ENCODE results near the gene PODXL2.
"Not testable (repeated sequence)": the region's sequence is repeated elsewhere in the genome, so short reads cannot be mapped to it uniquely, and the experiment has no call there.

The PODXL2 gene

GRCh38 chr3:127676456-127676855 lies 47.5 kb downstream of the PODXL2 start:
- DNase-seq = no peak
- H3K4me3 Mint-ChIP-seq = no peak overlapping the region
- H3K4me1 Mint-ChIP-seq = peaks cover 27% of the 10 kb centered on the region
- peaks cover 8% of the 10 kb centered on the region for H3K36me3 Mint-ChIP-seq
- no peak overlapping the region for H3K27ac Mint-ChIP-seq
- CTCF ChIA-PET = interaction anchor here (0.6 kb wide), 1 partner anchor 18 kb away, joined by 3 read pairs; no protein-coding TSS in a partner anchor
- H3K9me3 Mint-ChIP-seq = no peaks in the 10 kb centered on the region
- H3K27me3 Mint-ChIP-seq = no peaks in the 10 kb centered on the region

- no peak for DNase-seq
- H3K27me3 Mint-ChIP-seq = no peaks in the 10 kb centered on the region
- CTCF ChIA-PET = interaction anchor here (0.6 kb wide), 1 partner anchor 17 kb away, joined by 3 read pairs; no protein-coding TSS in a partner anchor
- H3K4me3 Mint-ChIP-seq = no peak overlapping the region
- H3K4me1 Mint-ChIP-seq = peaks cover 25% of the 10 kb centered on the region
- H3K36me3 Mint-ChIP-seq = peaks cover 6% of the 10 kb centered on the region
- no peaks in the 10 kb centered on the region for H3K9me3 Mint-ChIP-seq
- no peak overlapping the region for H3K27ac Mint-ChIP-seq
Measured at GRCh38 chr3:127676921-127677351, 48.0 kb downstream of the PODXL2 start.

GRCh38 chr3:127677541-127678314 lies 48.7 kb downstream of the PODXL2 start:
- DNase-seq = no peak
- no peak overlapping the region for H3K27ac Mint-ChIP-seq
- peaks cover 25% of the 10 kb centered on the region for H3K4me1 Mint-ChIP-seq
- CTCF ChIA-PET = no interaction called here
- H3K9me3 Mint-ChIP-seq = no peaks in the 10 kb centered on the region
- peaks cover 6% of the 10 kb centered on the region for H3K36me3 Mint-ChIP-seq
- no peaks in the 10 kb centered on the region for H3K27me3 Mint-ChIP-seq
- H3K4me3 Mint-ChIP-seq = no peak overlapping the region

GRCh38 chr3:127678315-127678599 lies 49.3 kb downstream of the PODXL2 start:
- CTCF ChIA-PET = interaction anchor here (0.8 kb wide), 1 partner anchor 19 kb away, joined by 3 read pairs; no protein-coding TSS in a partner anchor
- peaks cover 6% of the 10 kb centered on the region for H3K36me3 Mint-ChIP-seq
- no peaks in the 10 kb centered on the region for H3K9me3 Mint-ChIP-seq
- no peak overlapping the region for H3K4me3 Mint-ChIP-seq
- H3K27ac Mint-ChIP-seq = no peak overlapping the region
- H3K4me1 Mint-ChIP-seq = peaks cover 25% of the 10 kb centered on the region
- H3K27me3 Mint-ChIP-seq = no peaks in the 10 kb centered on the region
- no peak for DNase-seq

GRCh38 chr3:127678611-127679533 lies 49.9 kb downstream of the PODXL2 start:
- H3K27me3 Mint-ChIP-seq = peaks cover 4% of the 10 kb centered on the region
- CTCF ChIA-PET = interaction anchor here (0.8 to 1.2 kb wide), 2 partner anchors 15 to 19 kb away, joined by 3 read pairs; no protein-coding TSS in a partner anchor
- no peak overlapping the region for H3K4me3 Mint-ChIP-seq
- H3K36me3 Mint-ChIP-seq = peaks cover 6% of the 10 kb centered on the region
- H3K9me3 Mint-ChIP-seq = no peaks in the 10 kb centered on the region
- peaks cover 23% of the 10 kb centered on the region for H3K4me1 Mint-ChIP-seq
- no peak overlapping the region for H3K27ac Mint-ChIP-seq
- DNase-seq = no peak

- H3K27ac Mint-ChIP-seq = no peak overlapping the region
- DNase-seq = no peak
- peaks cover 15% of the 10 kb centered on the region for H3K4me1 Mint-ChIP-seq
- peaks cover 6% of the 10 kb centered on the region for H3K36me3 Mint-ChIP-seq
- CTCF ChIA-PET = interaction anchor here (1.2 kb wide), 1 partner anchor 15 kb away, joined by 3 read pairs; no protein-coding TSS in a partner anchor
- no peak overlapping the region for H3K4me3 Mint-ChIP-seq
- H3K9me3 Mint-ChIP-seq = no peaks in the 10 kb centered on the region
- peaks cover 5% of the 10 kb centered on the region for H3K27me3 Mint-ChIP-seq
Measured at GRCh38 chr3:127679534-127680145, 50.7 kb downstream of the PODXL2 start.

GRCh38 chr3:127680146-127680661 lies 51.2 kb downstream of the PODXL2 start:
- Mint-ChIP-seq H3K36me3 (peaks cover 6% of the 10 kb centered on the region), H3K27me3 (peaks cover 5% of the 10 kb centered on the region), H3K27ac (no peak overlapping the region), H3K9me3 (no peaks in the 10 kb centered on the region), H3K4me1 (peaks cover 10% of the 10 kb centered on the region), H3K4me3 (no peak overlapping the region)
- CTCF ChIA-PET = interaction anchor here (2.0 kb wide), 1 partner anchor 15 kb away, joined by 6 read pairs; no protein-coding TSS in a partner anchor
- DNase-seq = no peak

GRCh38 chr3:127680798-127681221 lies 51.8 kb downstream of the PODXL2 start:
- Mint-ChIP-seq H3K27me3 (peaks cover 5% of the 10 kb centered on the region), H3K4me1 (peaks cover 7% of the 10 kb centered on the region), H3K36me3 (peaks cover 6% of the 10 kb centered on the region), H3K9me3 (no peaks in the 10 kb centered on the region), H3K27ac (no peak overlapping the region), H3K4me3 (no peak overlapping the region)
- DNase-seq = no peak
- CTCF ChIA-PET = interaction anchor here (2.0 kb wide), 1 partner anchor 14 kb away, joined by 6 read pairs; no protein-coding TSS in a partner anchor

- not testable (repeated sequence) for H3K9me3 Mint-ChIP-seq, H3K27ac Mint-ChIP-seq, H3K27me3 Mint-ChIP-seq, H3K4me1 Mint-ChIP-seq, H3K4me3 Mint-ChIP-seq, DNase-seq, H3K36me3 Mint-ChIP-seq
- CTCF ChIA-PET = interaction anchor here (2.0 kb wide), 1 partner anchor 13 kb away, joined by 6 read pairs; no protein-coding TSS in a partner anchor
Measured at GRCh38 chr3:127682175-127682554, 53.2 kb downstream of the PODXL2 start.

GRCh38 chr3:127682561-127682960 lies 53.6 kb downstream of the PODXL2 start:
- CTCF ChIA-PET = no interaction called here
- Mint-ChIP-seq H3K27me3 (peaks cover 5% of the 10 kb centered on the region), H3K4me1 (peaks cover 4% of the 10 kb centered on the region), H3K9me3 (no peaks in the 10 kb centered on the region), H3K36me3 (peaks cover 2% of the 10 kb centered on the region), H3K4me3 (no peak overlapping the region), H3K27ac (no peak overlapping the region)
- no peak for DNase-seq

GRCh38 chr3:127684871-127685707 lies 56.1 kb downstream of the PODXL2 start:
- no peak for DNase-seq
- peaks cover 4% of the 10 kb centered on the region for H3K4me1 Mint-ChIP-seq
- CTCF ChIA-PET = no interaction called here
- H3K27ac Mint-ChIP-seq = no peak overlapping the region
- no peaks in the 10 kb centered on the region for H3K36me3 Mint-ChIP-seq
- H3K4me3 Mint-ChIP-seq = no peak overlapping the region
- no peaks in the 10 kb centered on the region for H3K9me3 Mint-ChIP-seq
- H3K27me3 Mint-ChIP-seq = peaks cover 5% of the 10 kb centered on the region

GRCh38 chr3:127685708-127686511 lies 56.9 kb downstream of the PODXL2 start:
- Mint-ChIP-seq H3K4me3 (no peak overlapping the region), H3K27ac (no peak overlapping the region), H3K36me3 (no peaks in the 10 kb centered on the region), H3K4me1 (peaks cover 4% of the 10 kb centered on the region), H3K9me3 (no peaks in the 10 kb centered on the region), H3K27me3 (peaks cover 5% of the 10 kb centered on the region)
- no peak for DNase-seq
- CTCF ChIA-PET = no interaction called here

- H3K4me1 Mint-ChIP-seq = peaks cover 4% of the 10 kb centered on the region
- H3K9me3 Mint-ChIP-seq = no peaks in the 10 kb centered on the region
- H3K4me3 Mint-ChIP-seq = no peak overlapping the region
Measured at GRCh38 chr3:127686512-127686894, 57.5 kb downstream of the PODXL2 start.

More at GRCh38 chr3:127686512-127686894, 57.5 kb downstream of the PODXL2 start:
- DNase-seq = no peak
- Mint-ChIP-seq H3K27ac (no peak overlapping the region), H3K36me3 (no peaks in the 10 kb centered on the region), H3K27me3 (peaks cover 5% of the 10 kb centered on the region)
- CTCF ChIA-PET = no interaction called here

Measured in activated naive CD4-positive, alpha-beta T cell treated with anti-CD3 and anti-CD28 coated beads, Interleukin-2, amount 10 ng/mL, durations not matched to agents 7 days and 5 days (primary cell).